ENCODE results near the gene HOXA7.

- TF ChIP-seq CTCF (conservative IDR thresholded peaks at IDR 0.05; ENCODE audit: low read depth, low read length) (no peak), EZH2 (IDR thresholded peaks at IDR 0.05; ENCODE audit: borderline replicate concordance, low read depth, low read length, poor library complexity, severe bottlenecking) (no peak)
Observed at GRCh38 chr7:27132214-27132613, 24.3 kb downstream of the HOXA7 start.

All from A673 (cell line).